Mucosa of stomach (tissue), 1 donor: Measurements from ENCODE around the gene XKRX.

Experiments
- H3K27me3 ChIP-seq: one replicate; pipeline ENCODE4 v1.7.0; 2013; ENCODE audit warnings: mild to moderate bottlenecking, low read length; ENCODE audit not compliant: control insufficient read depth, insufficient read depth
- H3K36me3 ChIP-seq: one replicate; pipeline ENCODE4 v1.7.0; 2013; ENCODE audit warnings: low read length; ENCODE audit not compliant: control insufficient read depth, insufficient read depth
- H3K4me1 ChIP-seq: one replicate; pipeline ENCODE4 v1.7.0; 2013; ENCODE audit warnings: mild to moderate bottlenecking, low read length; ENCODE audit not compliant: control insufficient read depth, insufficient read depth
- H3K4me3 ChIP-seq: one replicate; pipeline ENCODE4 v1.7.0; 2013; ENCODE audit warnings: low read length
- H3K9ac ChIP-seq: one replicate; pipeline ENCODE4 v1.7.0; 2013; ENCODE audit warnings: mild to moderate bottlenecking, low read length, moderate library complexity
- H3K9me3 ChIP-seq: one replicate; pipeline ENCODE4 v1.7.0; 2013; ENCODE audit warnings: mild to moderate bottlenecking, low read length, moderate library complexity; ENCODE audit not compliant: control insufficient read depth
- donor health status: Pancreatic carcinoma.

The XKRX gene

DNA sequence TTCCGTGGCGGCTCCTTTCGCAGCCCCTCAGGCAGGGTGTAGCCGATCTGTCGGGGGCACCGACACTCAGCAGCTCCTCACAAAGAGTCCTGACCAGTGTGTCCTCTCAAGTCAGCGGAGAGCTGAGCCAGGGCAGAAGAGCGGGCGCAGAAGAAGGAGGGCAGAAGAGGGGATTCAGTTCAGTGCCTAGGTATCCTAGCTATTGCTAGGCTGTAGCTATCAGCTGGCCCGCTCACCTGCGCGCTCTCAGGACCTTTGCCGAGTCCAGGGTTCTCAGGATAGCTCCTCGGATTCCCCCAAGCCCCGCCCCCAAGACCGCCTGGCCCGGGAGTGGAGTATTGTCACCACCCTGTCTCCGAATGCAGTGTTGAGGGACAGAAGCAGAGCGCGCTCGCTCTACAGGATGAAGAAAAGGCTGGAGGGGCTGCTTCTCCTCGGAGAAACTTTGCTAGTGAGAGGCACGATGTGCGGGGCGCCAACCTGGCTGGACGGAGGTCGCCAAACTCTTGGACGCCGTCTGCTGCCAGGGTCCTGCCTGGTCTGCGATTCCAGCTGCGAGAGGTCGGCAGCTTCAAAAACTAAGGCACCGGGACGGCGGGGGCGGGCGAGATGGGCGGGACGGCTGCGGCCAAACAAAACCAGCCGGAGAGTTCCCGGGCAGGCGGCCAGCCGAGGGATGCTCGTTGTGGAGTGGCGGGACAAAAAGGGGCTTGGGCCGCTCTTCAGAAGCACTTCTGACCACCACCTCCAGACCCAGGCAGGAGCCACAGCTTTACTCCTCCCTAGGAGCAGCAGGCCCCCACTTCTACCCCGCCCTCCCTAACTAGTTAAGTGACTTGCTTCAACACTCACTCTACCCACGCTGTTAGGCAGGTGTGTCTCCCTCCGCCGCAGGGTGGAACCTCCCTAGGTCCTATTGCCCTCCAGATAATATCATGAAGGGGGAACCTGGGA is at the start of gene XKRX:
XKRX (minus strand) TSS at position 258 of the 954 bp plus-strand sequence. CDS start 613 bp downstream, outside the sequence.
- Histone ChIP-seq H3K9ac (no peak within 1 kb of the TSS), H3K4me1 (no peaks in the 10 kb centered on the region), H3K9me3 (no peaks in the 10 kb centered on the region), H3K36me3 (no peaks in the 10 kb centered on the region), H3K27me3 (no peaks in the 10 kb centered on the region), H3K4me3 (no peak within 1 kb of the TSS)

DNA sequence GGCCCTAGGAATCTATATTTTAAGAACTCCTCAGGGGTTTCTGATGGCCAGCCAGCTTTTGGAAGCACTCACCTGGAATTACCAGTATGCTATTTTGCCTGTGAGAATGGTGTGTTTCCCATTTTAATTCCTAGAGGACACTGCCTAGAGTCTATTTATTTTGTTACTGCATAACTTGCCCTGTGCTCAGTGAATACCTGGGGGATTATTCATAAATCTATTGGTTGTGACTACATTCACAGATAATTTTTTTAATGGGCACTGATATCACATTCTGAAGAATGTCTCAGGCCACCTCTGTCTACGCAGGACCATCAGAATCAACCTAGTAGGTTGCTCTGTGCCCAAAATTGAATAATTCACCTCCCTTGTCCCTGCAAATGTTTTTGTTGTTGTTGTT is 47.5 kb upstream of the XKRX start:
- Histone ChIP-seq H3K9me3 (no peaks in the 10 kb centered on the region), H3K4me1 (no peaks in the 10 kb centered on the region), H3K9ac (no peak overlapping the region), H3K27me3 (no peaks in the 10 kb centered on the region), H3K36me3 (no peaks in the 10 kb centered on the region), H3K4me3 (no peak overlapping the region)

DNA sequence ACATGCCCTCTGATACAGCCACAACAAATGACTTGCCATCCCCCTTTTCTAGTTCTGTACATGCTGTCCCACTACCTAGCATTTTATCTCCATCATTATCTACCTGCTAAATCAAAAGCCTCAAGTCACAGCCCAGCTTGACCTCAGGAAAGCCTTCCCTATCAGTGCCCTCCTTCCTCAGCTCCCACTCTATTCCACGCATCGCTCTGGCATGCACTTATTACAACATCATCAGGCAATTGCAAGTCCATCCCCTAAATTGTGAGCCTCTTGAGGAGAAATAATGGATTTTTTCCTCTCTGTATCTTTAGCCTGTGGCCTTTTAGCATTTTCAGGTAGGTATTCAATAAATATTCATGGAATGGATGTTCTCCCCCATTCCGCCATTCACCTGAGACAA is 46.5 kb upstream of the XKRX start:
- no peak overlapping the region for H3K9ac ChIP-seq
- no peaks in the 10 kb centered on the region for H3K27me3 ChIP-seq
- no peak overlapping the region for H3K4me3 ChIP-seq
- no peaks in the 10 kb centered on the region for H3K4me1 ChIP-seq
- no peaks in the 10 kb centered on the region for H3K36me3 ChIP-seq
- H3K9me3 ChIP-seq: no peaks in the 10 kb centered on the region

DNA sequence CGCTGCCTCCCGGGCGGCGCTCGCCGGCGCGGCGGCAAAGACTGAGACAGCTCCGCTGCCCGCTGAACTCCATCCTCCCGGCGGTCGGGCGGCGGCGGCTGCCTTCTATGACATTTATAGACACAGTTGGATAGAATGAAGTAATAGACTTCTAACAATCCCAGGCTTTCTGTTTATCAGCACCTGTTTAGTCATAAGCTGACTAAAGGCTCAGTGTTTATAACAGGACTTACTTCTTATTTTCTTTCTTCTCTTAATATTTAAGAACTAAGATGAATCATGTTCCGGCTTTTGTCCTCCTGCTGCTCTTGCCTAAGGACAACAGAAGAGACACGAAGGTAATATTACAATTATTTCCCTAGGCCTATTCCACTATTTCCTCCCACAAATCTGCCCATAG is 44.7 kb upstream of the XKRX start:
- H3K36me3 ChIP-seq: no peaks in the 10 kb centered on the region
- H3K4me1 ChIP-seq: no peaks in the 10 kb centered on the region
- H3K9me3 ChIP-seq: no peaks in the 10 kb centered on the region
- H3K4me3 ChIP-seq: no peak overlapping the region
- no peaks in the 10 kb centered on the region for H3K27me3 ChIP-seq
- H3K9ac ChIP-seq: no peak overlapping the region

DNA sequence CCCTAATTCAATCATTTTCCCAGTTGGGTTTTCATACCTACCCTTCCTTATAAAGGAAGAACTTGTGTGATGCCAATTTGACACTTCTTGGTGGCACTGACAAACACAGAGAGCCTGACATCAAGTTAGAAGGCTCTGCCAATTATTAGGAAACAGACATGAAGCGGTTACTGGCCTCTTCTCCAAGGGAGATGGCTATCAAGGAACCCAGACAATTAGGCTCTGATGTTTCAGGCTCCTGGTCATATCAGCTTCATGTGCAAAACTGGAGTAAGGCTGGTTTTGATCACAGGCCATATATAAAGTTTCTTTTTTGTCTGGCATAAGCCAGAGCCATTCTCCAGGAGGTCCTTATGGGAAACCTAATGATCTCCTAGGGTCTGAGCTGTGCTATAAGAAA is 41.2 kb upstream of the XKRX start:
- Histone ChIP-seq H3K9me3 (no peaks in the 10 kb centered on the region), H3K4me1 (no peaks in the 10 kb centered on the region), H3K27me3 (no peaks in the 10 kb centered on the region), H3K9ac (no peak overlapping the region), H3K36me3 (no peaks in the 10 kb centered on the region), H3K4me3 (no peak overlapping the region)

DNA sequence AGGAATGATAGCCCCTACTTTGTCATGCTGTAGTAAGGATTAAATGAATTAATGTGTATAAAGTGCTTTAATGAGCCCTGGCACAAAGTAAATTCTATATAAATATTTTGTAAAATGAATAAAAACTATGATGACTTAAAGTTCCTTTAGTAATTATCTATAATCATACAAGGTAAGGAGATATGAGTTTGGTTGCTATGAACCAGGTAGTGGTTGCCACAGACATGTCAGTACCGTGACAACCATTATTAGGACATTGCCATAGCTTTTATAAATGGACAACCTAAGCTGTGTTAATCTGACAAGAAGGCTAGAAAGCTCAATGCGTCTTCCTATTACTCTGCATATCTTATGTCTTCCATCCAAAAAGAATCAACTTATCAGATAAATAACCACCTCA is 40.7 kb upstream of the XKRX start, which contains the start of gene ARL13A:
ARL13A (plus strand) TSS at position 301 of the 400 bp plus-strand sequence. CDS start 3,982 bp downstream, outside the sequence.
- H3K4me1 ChIP-seq: no peaks in the 10 kb centered on the region
- H3K4me3 ChIP-seq: no peak within 1 kb of the TSS
- no peak within 1 kb of the TSS for H3K9ac ChIP-seq
- no peaks in the 10 kb centered on the region for H3K9me3 ChIP-seq
- no peaks in the 10 kb centered on the region for H3K36me3 ChIP-seq
- H3K27me3 ChIP-seq: no peaks in the 10 kb centered on the region

DNA sequence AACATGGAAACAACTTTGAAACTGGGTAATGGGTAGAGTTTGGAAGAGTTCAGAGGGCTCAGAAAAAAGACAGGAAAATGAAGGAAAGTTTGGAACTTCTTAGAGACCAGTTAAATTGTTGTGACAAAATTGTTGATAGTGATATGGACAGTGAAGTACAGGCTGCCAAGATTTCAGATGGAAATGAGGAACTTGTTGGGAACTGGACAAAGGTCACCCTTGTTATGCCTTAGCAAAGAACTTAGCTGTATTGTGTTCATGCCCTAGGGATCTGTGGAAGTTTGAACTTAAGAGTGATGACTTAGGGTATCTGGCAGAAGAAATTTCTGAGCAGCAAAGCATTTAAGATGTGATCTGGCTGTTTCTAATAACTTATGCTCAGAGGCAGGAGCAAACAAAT is 35.6 kb upstream of the XKRX start:
- no peaks in the 10 kb centered on the region for H3K4me1 ChIP-seq
- no peaks in the 10 kb centered on the region for H3K9me3 ChIP-seq
- H3K4me3 ChIP-seq: no peak overlapping the region
- H3K9ac ChIP-seq: no peak overlapping the region
- H3K36me3 ChIP-seq: no peaks in the 10 kb centered on the region
- no peaks in the 10 kb centered on the region for H3K27me3 ChIP-seq

DNA sequence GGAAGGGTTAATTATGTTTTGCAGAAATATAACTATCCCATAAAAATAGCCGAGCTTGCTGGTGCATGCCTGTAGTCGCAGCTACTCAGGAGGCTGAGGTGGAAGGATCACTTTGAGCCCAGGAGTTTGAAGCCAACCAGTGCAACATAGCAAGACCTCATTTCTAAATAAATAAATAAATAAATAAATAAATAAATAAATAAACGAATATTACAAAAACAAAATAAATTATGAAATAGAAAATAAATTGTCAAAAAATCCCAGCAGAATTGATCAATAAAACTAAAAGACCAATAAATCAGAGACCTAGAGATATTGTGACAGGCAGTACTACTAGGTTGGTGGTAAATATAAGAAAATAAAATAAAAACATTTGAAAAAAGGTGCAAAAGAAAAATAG is 34.1 kb upstream of the XKRX start:
- Histone ChIP-seq H3K9ac (no peak overlapping the region), H3K9me3 (no peaks in the 10 kb centered on the region), H3K27me3 (no peaks in the 10 kb centered on the region), H3K4me3 (no peak overlapping the region), H3K4me1 (no peaks in the 10 kb centered on the region), H3K36me3 (no peaks in the 10 kb centered on the region)

DNA sequence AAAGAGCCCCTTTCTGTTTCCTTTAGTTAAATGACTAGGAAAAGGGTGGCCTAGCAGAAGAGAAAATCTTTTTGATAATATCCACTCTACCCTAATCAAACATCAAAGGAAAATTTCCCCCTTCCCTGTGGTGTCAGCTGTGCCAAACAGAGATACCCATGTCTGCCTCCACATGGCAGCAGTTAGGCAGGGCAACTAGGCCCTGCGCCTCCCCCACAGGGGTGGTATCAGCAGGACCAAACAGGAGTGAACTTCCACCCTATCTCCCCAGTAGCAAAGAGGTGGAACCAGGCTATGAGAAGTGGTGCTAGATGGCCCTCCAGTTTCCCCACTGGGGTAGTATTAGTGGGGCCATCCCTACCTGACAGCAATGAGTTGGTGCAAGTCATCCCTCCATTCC is 19.8 kb upstream of the XKRX start:
- Histone ChIP-seq H3K36me3 (no peaks in the 10 kb centered on the region), H3K9me3 (no peaks in the 10 kb centered on the region), H3K27me3 (no peaks in the 10 kb centered on the region), H3K4me1 (no peaks in the 10 kb centered on the region), H3K9ac (no peak overlapping the region), H3K4me3 (no peak overlapping the region)

DNA sequence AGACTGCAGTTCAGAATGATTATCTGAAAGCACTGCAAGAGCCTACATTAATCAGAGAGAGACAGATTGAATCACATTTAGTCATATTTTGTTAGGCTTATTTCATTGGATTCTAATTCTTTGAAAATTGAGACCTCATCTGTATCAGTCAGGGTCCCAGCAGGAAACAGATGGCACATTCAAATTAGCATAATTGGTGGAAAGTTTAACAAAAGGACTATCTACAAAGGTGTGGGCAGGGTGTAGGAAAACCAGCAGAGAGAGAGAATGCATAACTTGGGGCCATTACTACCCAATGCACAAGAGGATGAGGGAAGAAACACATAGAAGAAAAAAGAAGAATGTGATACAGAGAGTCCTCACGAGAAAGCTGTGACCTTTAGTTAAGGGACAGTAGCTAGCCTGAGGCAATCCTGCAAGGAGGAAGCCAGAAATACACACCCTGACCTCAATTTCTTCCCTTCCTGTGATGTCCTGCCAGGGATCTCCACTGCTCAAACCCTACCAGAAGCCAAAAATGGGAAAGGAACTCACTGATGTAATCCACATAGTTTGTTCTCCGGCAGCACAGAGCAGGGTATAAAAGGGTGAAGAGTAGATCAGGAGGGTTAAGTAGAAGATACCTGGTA is 17.7 kb upstream of the XKRX start:
- H3K9ac ChIP-seq: no peak overlapping the region
- H3K27me3 ChIP-seq: no peaks in the 10 kb centered on the region
- H3K36me3 ChIP-seq: no peaks in the 10 kb centered on the region
- H3K9me3 ChIP-seq: no peaks in the 10 kb centered on the region
- no peaks in the 10 kb centered on the region for H3K4me1 ChIP-seq
- H3K4me3 ChIP-seq: no peak overlapping the region

DNA sequence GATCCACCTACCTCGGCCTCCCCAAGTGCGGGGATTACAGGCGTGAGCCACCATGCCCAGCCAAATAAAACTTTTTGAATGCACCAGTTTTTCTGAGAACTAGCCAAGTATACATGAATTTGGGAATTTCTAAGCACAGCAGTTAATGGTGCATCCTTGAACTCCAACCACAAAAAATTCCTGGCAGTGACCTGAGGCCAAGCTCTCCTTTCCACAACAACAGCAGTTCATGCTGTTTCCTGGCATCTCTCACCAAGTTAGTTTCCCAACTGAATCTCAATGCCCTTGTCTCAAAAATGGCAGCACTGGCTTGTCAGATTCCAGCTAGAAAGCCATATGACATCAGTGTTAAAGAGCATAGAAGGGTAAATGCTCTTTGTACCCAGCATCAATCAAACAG is 15.9 kb upstream of the XKRX start:
- Histone ChIP-seq H3K9ac (no peak overlapping the region), H3K36me3 (no peaks in the 10 kb centered on the region), H3K27me3 (no peaks in the 10 kb centered on the region), H3K9me3 (no peaks in the 10 kb centered on the region), H3K4me1 (no peaks in the 10 kb centered on the region), H3K4me3 (no peak overlapping the region)

DNA sequence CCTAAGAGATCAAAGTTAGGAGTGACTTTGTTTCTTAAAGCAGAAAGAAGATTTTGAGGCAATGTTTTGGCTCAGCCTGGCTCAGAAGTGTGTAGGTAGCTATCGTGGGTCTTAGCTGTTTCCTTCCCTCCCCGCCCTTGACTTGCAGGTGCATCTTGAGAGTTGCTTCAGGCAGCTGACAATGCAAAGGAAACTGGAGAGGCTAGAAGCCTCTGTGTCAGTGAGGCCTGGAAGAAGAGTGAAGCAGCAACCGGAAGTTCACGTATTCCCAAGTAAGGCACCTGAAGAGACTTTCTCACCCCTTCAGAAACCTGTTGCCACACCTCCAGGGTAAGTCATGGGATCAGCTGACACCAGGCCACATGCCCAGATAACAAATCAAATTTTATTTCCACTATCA is 10.6 kb upstream of the XKRX start:
- no peaks in the 10 kb centered on the region for H3K27me3 ChIP-seq
- no peaks in the 10 kb centered on the region for H3K9me3 ChIP-seq
- H3K36me3 ChIP-seq: no peaks in the 10 kb centered on the region
- H3K4me1 ChIP-seq: no peaks in the 10 kb centered on the region
- no peak overlapping the region for H3K4me3 ChIP-seq
- no peak overlapping the region for H3K9ac ChIP-seq
